Fibroblast of lung (primary cell): ENCODE data around the gene MUC2. TPM values are rescaled to one million over a fixed set of nuclear protein-coding genes. Genes with fewer than 3 reads are reported as not detected.

Source experiments
- DNase-seq, 2 donors: peaks; one replicate each; pipeline versions ENCODE4 v3.0.0 to v3.0.0-alpha.2; 2010; ENCODE audit warnings: low read depth in 2 of 2
- H2AFZ ChIP-seq: 2 replicates; pipeline ENCODE4 v1.5.1; 2012; ENCODE audit warnings: low read length, control low read depth, inconsistent platforms
- H3K27ac ChIP-seq: 2 replicates; pipeline ENCODE4 v1.5.1; 2011; ENCODE audit warnings: low read length, control low read depth; ENCODE audit not compliant: insufficient read depth
- H3K27me3 ChIP-seq: 2 replicates; pipeline ENCODE4 v1.5.1; 2011; ENCODE audit warnings: mild to moderate bottlenecking, low read length; ENCODE audit not compliant: control insufficient read depth, insufficient read depth
- H3K36me3 ChIP-seq: 2 replicates; pipeline ENCODE4 v1.5.1; 2011; ENCODE audit warnings: low read length; ENCODE audit not compliant: control insufficient read depth, insufficient read depth
- H3K4me1 ChIP-seq: 2 replicates; pipeline ENCODE4 v1.5.1; 2011; ENCODE audit warnings: low read length; ENCODE audit not compliant: control insufficient read depth, insufficient read depth; ENCODE audit errors: extremely low read depth
- H3K4me2 ChIP-seq: 2 replicates; pipeline ENCODE4 v1.5.1; 2011; ENCODE audit warnings: low read length, control low read depth; ENCODE audit not compliant: insufficient read depth; ENCODE audit errors: extremely low read depth
- H3K4me3 ChIP-seq, 4 experiments: fragments of 200-600 bp in 1 of 4; sonication (generic) in 1 of 4; replicated peaks in 1 of 4; 2 replicates each; pipeline ENCODE4 v1.5.1; 2011 to 2016; ENCODE audit warnings: low read length in 4 of 4, low read depth in 3 of 4, mild to moderate bottlenecking in 3 of 4, control low read depth in 2 of 4, inconsistent platforms in 1 of 4, mixed read lengths in 1 of 4; ENCODE audit not compliant: insufficient read depth in 1 of 4; ENCODE audit errors: control extremely low read depth in 1 of 4
- H3K79me2 ChIP-seq: 2 replicates; pipeline ENCODE4 v1.5.1; 2012; ENCODE audit warnings: mild to moderate bottlenecking, low read length, inconsistent platforms; ENCODE audit not compliant: control insufficient read depth, insufficient read depth
- H3K9ac ChIP-seq: 2 replicates; pipeline ENCODE4 v1.5.1; 2011; ENCODE audit warnings: mild to moderate bottlenecking, low read length, control low read depth; ENCODE audit not compliant: insufficient read depth
- H3K9me3 ChIP-seq: 2 replicates; pipeline ENCODE4 v1.5.1; 2012; ENCODE audit warnings: low read depth, low read length; ENCODE audit not compliant: control insufficient read depth, insufficient read depth
- H4K20me1 ChIP-seq: 2 replicates; pipeline ENCODE4 v1.5.1; 2011; ENCODE audit warnings: low read length; ENCODE audit not compliant: control insufficient read depth, insufficient read depth; ENCODE audit errors: extremely low read depth
- CTCF ChIP-seq, 2 donors: IDR thresholded peaks in 1 of 2; conservative IDR thresholded peaks in 1 of 2; 1 replicate in 1 of 2; 2 replicates in 1 of 2; pipeline ENCODE4 v1.5.1; 2011 to 2012; ENCODE audit warnings: low read length in 2 of 2, control low read depth in 1 of 2, inconsistent platforms in 1 of 2, low read depth in 1 of 2, mild to moderate bottlenecking in 1 of 2
- EZH2 ChIP-seq: IDR thresholded peaks from 2 replicates; pipeline ENCODE4 v1.5.1; 2012; ENCODE audit warnings: low read length, control low read depth, mild to moderate bottlenecking; ENCODE audit errors: missing control alignments
- polyA plus RNA-seq, 2 donors: library from polyadenylated mRNA; depleted of rRNA in 1 of 2; stranded (reverse) in 1 of 2; unstranded in 1 of 2; fragments of >200 nt; gene quantifications; 2 replicates each; pipeline ENCODE4 v1.2.1, GENCODE V29; 2011 to 2012; ENCODE audit warnings: missing spikeins in 1 of 2
- total RNA-seq: library from RNA; depleted of rRNA; stranded (reverse); fragments of >200 nt; gene quantifications from 2 replicates; pipeline ENCODE4 v1.2.1, GENCODE V29; 2014

The MUC2 gene
- total and polyA plus RNA-seq, 2 donors (not counting 1 experiment from before 2014, with no cell fraction given) = not detected

- no peak for DNase-seq
- H3K9ac ChIP-seq = no peak overlapping the region
- H4K20me1 ChIP-seq = no peaks in the 10 kb centered on the region
- H3K9me3 ChIP-seq = peaks cover 4% of the 10 kb centered on the region
- H3K27me3 ChIP-seq = no peaks in the 10 kb centered on the region
- no peaks in the 10 kb centered on the region for H3K4me1 ChIP-seq
- TF ChIP-seq CTCF (conservative IDR thresholded peaks at IDR 0.05 in 1 of 2, IDR thresholded peaks at IDR 0.05 in 1 of 2; ENCODE audit: low read depth in 1 of 2, low read length in 2 of 2) (no peak), EZH2 (no peak)
- no peak overlapping the region for H3K4me2 ChIP-seq
- H3K36me3 ChIP-seq = no peaks in the 10 kb centered on the region
- H3K4me3 ChIP-seq = no peak overlapping the region
- H2AFZ ChIP-seq = no peak overlapping the region
- H3K79me2 ChIP-seq = no peaks in the 10 kb centered on the region
- no peak overlapping the region for H3K27ac ChIP-seq
Measured at GRCh38 chr11:1087961-1088926, 13.6 kb downstream of the MUC2 start.

- no peaks in the 10 kb centered on the region for H3K36me3 ChIP-seq
- no peaks in the 10 kb centered on the region for H3K4me1 ChIP-seq
- DNase-seq = no peak
- no peak overlapping the region for H3K4me3 ChIP-seq
- no peaks in the 10 kb centered on the region for H3K27me3 ChIP-seq
- no peak for TF ChIP-seq CTCF (conservative IDR thresholded peaks at IDR 0.05 in 1 of 2, IDR thresholded peaks at IDR 0.05 in 1 of 2; ENCODE audit: low read depth in 1 of 2, low read length in 2 of 2)
- no peak for TF ChIP-seq EZH2
- no peak overlapping the region for H3K4me2 ChIP-seq
- H3K79me2 ChIP-seq = no peaks in the 10 kb centered on the region
- no peaks in the 10 kb centered on the region for H4K20me1 ChIP-seq
- H3K9me3 ChIP-seq = peaks cover 4% of the 10 kb centered on the region
- H2AFZ ChIP-seq = no peak overlapping the region
- H3K27ac ChIP-seq = no peak overlapping the region
- H3K9ac ChIP-seq = no peak overlapping the region
Measured at GRCh38 chr11:1088927-1089737, 14.5 kb downstream of the MUC2 start.
